ENCODE data around the gene RPL3.

RPL3 gene

DNA sequence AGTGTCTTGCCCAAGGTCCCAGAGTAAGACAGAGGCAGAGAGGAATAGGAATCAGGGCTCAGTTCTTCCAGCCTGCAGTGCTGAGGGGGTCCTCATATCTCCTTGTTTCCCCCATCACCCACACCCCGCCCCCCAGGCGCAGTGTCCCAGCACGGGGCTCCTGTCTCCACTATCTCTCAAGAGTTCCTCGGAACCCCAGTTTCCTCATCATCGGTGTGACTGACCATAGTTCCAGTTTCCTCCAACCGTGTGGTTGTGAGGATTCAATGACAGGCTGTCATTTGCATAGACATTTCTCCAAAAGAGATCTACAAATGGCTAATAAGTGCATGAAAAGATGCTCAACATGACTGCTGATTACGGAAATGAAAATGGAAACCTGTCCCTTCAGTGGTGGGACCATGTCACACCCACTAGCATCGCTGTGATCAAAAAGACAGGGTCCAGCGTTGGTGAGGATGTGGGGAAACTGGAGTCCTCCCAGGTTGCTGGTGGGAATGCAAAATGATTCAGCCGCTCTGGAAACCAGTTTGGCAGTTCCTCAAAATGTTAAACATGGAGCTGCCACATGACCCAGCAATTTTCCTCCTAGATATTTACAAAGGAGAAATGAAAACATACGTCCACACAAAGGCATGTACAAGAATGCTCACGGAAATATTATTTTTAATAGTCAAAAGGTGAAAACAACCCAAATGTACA, 42.8 kb downstream of the RPL3 start:
- H3K9me3 ChIP-seq (ENCODE audit: low read length), result peaks cover 3% of the 10 kb centered on the region; the same call in 1 of the 2 replicates
- no peak overlapping the region for H2AFZ ChIP-seq (ENCODE audit: low read length)
- peaks cover 3% of the 10 kb centered on the region; the same call in 1 of the 2 replicates for H3K36me3 ChIP-seq (ENCODE audit: insufficient read depth, low read length)
- no peak overlapping the region for H3K9ac ChIP-seq (ENCODE audit: low read length)
- no peaks in the 10 kb centered on the region for H4K20me1 ChIP-seq (ENCODE audit: insufficient read depth, low read length)
- H3K27ac ChIP-seq (ENCODE audit: low read depth, low read length, poor library complexity, severe bottlenecking), result no peak overlapping the region
- no peaks in the 10 kb centered on the region for H3K4me1 ChIP-seq (ENCODE audit: insufficient read depth, low read length, severe bottlenecking)
- H3F3A ChIP-seq (ENCODE audit: insufficient read depth, low read length), result no peaks in the 10 kb centered on the region
- no peak for TF ChIP-seq EZH2 (IDR thresholded peaks at IDR 0.05; ENCODE audit: borderline replicate concordance, low read length)
- TF ChIP-seq, protein P1, sequence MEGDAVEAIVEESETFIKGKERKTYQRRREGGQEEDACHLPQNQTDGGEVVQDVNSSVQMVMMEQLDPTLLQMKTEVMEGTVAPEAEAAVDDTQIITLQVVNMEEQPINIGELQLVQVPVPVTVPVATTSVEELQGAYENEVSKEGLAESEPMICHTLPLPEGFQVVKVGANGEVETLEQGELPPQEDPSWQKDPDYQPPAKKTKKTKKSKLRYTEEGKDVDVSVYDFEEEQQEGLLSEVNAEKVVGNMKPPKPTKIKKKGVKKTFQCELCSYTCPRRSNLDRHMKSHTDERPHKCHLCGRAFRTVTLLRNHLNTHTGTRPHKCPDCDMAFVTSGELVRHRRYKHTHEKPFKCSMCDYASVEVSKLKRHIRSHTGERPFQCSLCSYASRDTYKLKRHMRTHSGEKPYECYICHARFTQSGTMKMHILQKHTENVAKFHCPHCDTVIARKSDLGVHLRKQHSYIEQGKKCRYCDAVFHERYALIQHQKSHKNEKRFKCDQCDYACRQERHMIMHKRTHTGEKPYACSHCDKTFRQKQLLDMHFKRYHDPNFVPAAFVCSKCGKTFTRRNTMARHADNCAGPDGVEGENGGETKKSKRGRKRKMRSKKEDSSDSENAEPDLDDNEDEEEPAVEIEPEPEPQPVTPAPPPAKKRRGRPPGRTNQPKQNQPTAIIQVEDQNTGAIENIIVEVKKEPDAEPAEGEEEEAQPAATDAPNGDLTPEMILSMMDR (IDR thresholded peaks at IDR 0.05; ENCODE audit: low read length), result no peak
- H3K4me3 ChIP-seq (ENCODE audit: low read depth, low read length, poor library complexity, severe bottlenecking), result no peak overlapping the region
- H3K79me2 ChIP-seq (ENCODE audit: insufficient read depth, low read length), result no peaks in the 10 kb centered on the region
- H3K9me2 ChIP-seq (ENCODE audit: low read depth, low read length), result no peaks in the 10 kb centered on the region
- H3K4me2 ChIP-seq (ENCODE audit: low read length), result no peak overlapping the region
- peaks cover 11% of the 10 kb centered on the region; the same call in 1 of the 2 replicates for H3K27me3 ChIP-seq (ENCODE audit: insufficient read depth, low read length)

DNA sequence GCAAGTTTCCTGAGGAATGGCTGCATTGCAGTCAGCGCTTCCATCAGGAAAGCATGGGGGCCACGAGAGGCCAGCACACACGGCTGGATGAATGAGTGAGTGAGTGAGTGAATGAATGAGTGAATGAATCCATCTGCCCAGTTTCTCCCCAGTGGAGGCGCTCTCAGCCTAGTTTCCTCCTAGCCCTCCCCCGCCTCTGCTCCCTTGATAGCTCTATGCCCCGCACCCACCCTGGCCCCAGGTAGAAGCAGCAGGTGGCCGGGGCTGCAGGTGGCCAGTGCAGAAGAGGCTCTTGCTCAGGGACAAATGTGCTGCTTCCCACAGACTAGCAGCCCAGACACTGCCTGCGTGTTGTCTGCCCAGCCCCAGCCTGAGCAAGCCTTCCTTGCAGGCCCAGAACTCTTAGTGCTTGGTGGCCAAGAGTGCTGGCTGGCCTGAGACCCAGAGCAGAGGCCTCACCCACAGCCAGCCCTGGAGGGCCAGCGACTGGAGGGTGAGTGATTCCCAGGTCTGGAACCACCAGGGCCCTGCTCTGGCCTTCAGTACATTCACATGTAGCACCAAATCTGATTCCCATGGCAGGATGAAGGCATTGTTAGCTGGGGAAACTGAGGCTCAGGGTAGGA, 43.5 kb downstream of the RPL3 start:
- Histone ChIP-seq H3K4me1 (ENCODE audit: insufficient read depth, low read length, severe bottlenecking) (no peaks in the 10 kb centered on the region), H3K9ac (ENCODE audit: low read length) (no peak overlapping the region), H3K4me2 (ENCODE audit: low read length) (no peak overlapping the region), H3K9me2 (ENCODE audit: low read depth, low read length) (no peaks in the 10 kb centered on the region), H3K27ac (ENCODE audit: low read depth, low read length, poor library complexity, severe bottlenecking) (no peak overlapping the region), H3K27me3 (ENCODE audit: insufficient read depth, low read length) (peaks cover 11% of the 10 kb centered on the region; the same call in 1 of the 2 replicates), H3K4me3 (ENCODE audit: low read depth, low read length, poor library complexity, severe bottlenecking) (no peak overlapping the region), H2AFZ (ENCODE audit: low read length) (no peak overlapping the region), H4K20me1 (ENCODE audit: insufficient read depth, low read length) (no peaks in the 10 kb centered on the region), H3K36me3 (ENCODE audit: insufficient read depth, low read length) (peaks cover 3% of the 10 kb centered on the region; the same call in 1 of the 2 replicates), H3K79me2 (ENCODE audit: insufficient read depth, low read length) (no peaks in the 10 kb centered on the region), H3K9me3 (ENCODE audit: low read length) (peaks cover 3% of the 10 kb centered on the region; the same call in 1 of the 2 replicates), H3F3A (ENCODE audit: insufficient read depth, low read length) (no peaks in the 10 kb centered on the region)
- TF ChIP-seq, protein P1 (IDR thresholded peaks at IDR 0.05; ENCODE audit: low read length), result no peak
- no peak for TF ChIP-seq EZH2 (IDR thresholded peaks at IDR 0.05; ENCODE audit: borderline replicate concordance, low read length)

DNA sequence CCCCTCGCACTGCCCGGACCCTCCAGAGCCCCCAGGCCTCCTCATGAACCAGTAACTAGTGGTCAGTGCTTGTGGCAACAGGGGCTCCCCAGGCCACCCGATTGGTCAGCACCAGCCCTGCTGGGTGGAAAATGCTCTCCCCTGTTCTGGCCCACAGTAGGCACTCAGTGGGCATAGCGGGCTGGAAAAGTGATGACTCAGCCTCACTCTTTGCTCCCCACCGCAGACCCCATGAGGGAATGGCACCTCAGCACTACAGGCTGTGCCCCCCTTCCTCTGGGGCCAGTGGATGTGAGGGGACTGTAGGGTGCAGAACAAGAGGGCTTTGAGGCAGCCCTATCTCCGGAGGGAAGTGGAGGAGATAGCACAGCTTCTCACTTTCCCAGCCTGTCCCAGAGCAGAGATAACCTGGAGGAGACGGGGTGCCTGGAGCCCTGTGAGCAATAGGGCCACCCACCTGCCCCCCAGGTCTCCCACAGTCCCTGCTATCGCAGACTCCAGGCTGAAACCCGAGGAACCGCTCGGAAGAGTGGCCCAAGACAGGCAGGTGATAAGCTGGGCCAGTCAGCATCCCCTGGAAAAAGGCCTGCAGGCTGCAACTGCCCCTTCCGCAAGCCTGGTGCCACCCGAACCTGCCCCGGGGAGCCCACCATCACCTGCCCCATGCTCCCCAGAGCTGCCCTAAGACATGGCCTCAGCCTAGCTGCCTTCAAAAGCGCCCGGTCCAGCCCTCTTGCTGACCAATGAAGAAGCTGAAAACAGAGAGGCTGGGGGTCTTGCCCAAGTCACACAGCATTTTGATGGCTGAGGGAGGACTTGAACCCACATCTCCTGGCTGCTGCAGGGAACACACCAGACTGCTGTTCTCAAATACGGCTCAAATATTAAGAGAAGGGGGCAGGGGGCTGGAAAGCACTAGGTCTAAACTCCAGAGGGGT, 45.2 kb downstream of the RPL3 start:
- H3K9me3 ChIP-seq (ENCODE audit: low read length), result peaks cover 3% of the 10 kb centered on the region; the same call in 1 of the 2 replicates
- TF ChIP-seq, protein P1 (IDR thresholded peaks at IDR 0.05; ENCODE audit: low read length), result no peak
- TF ChIP-seq EZH2 (IDR thresholded peaks at IDR 0.05; ENCODE audit: borderline replicate concordance, low read length), result no peak
- no peak overlapping the region for H3K4me3 ChIP-seq (ENCODE audit: low read depth, low read length, poor library complexity, severe bottlenecking)
- H4K20me1 ChIP-seq (ENCODE audit: insufficient read depth, low read length), result no peaks in the 10 kb centered on the region
- no peak overlapping the region for H3K27ac ChIP-seq (ENCODE audit: low read depth, low read length, poor library complexity, severe bottlenecking)
- peaks cover 11% of the 10 kb centered on the region; the same call in 1 of the 2 replicates for H3K27me3 ChIP-seq (ENCODE audit: insufficient read depth, low read length)
- H3K36me3 ChIP-seq (ENCODE audit: insufficient read depth, low read length), result peaks cover 3% of the 10 kb centered on the region; the same call in 1 of the 2 replicates
- no peaks in the 10 kb centered on the region for H3K79me2 ChIP-seq (ENCODE audit: insufficient read depth, low read length)
- H3K4me2 ChIP-seq (ENCODE audit: low read length), result no peak overlapping the region
- no peak overlapping the region for H3K9ac ChIP-seq (ENCODE audit: low read length)
- H3K4me1 ChIP-seq (ENCODE audit: insufficient read depth, low read length, severe bottlenecking), result no peaks in the 10 kb centered on the region
- H3F3A ChIP-seq (ENCODE audit: insufficient read depth, low read length), result no peaks in the 10 kb centered on the region
- no peaks in the 10 kb centered on the region for H3K9me2 ChIP-seq (ENCODE audit: low read depth, low read length)
- H2AFZ ChIP-seq (ENCODE audit: low read length), result no peak overlapping the region

Data from OCI-LY1 (cell line).